CD4-positive, alpha-beta T cell (primary cell): Measurements from ENCODE around the gene PDRG1. TPM values are rescaled to one million over a fixed set of nuclear protein-coding genes. Genes with fewer than 3 reads are reported as not detected.

Source experiments
- ATAC-seq: fragments of 200-7000 bp; cut with Tn5 transposase; one replicate; pipeline ENCODE4 v1.10.0; 2022; ENCODE audit warnings: mild to moderate bottlenecking; ENCODE audit not compliant: poor library complexity
- CTCF ChIA-PET: fragments of 350-600 bp; sonication (Branson Sonifier 250); formaldehyde crosslinking; loops from one replicate; lab custom pipeline; 2021; ENCODE audit warnings: antibody characterized with exemption, inconsistent platforms; lab: Charles Lee
- POLR2A ChIA-PET: fragments of 350-600 bp; sonication (Branson Sonifier 250); formaldehyde crosslinking; loops from one replicate; lab custom pipeline; 2021; ENCODE audit warnings: antibody characterized with exemption, inconsistent platforms; lab: Charles Lee
- DNase-seq, 14 experiments: peaks; one replicate each; pipeline ENCODE4 v3.0.0-alpha.2; 2013 to 2020; ENCODE audit warnings: mixed read lengths in 2 of 14
- H3K27ac ChIP-seq, 2 donors: one replicate each; pipeline versions ENCODE4 v1.5.1 to v1.7.0; 2013; ENCODE audit warnings: low read length in 2 of 2, low read depth in 1 of 2, mild to moderate bottlenecking in 1 of 2
- H3K27me3 ChIP-seq, 2 experiments: 1 replicate in 1 of 2; 2 replicates in 1 of 2; pipeline versions ENCODE4 v1.6.1 to v1.7.0; 2013; ENCODE audit warnings: low read length in 2 of 2, control low read depth in 1 of 2, mild to moderate bottlenecking in 1 of 2, moderate library complexity in 1 of 2; ENCODE audit not compliant: insufficient read depth in 2 of 2, control insufficient read depth in 1 of 2
- H3K36me3 ChIP-seq: one replicate; pipeline ENCODE4 v1.6.1; 2013; ENCODE audit warnings: low read length, control low read depth; ENCODE audit not compliant: insufficient read depth
- H3K4me1 ChIP-seq: one replicate; pipeline ENCODE4 v1.6.1; 2013; ENCODE audit warnings: low read length, control low read depth; ENCODE audit not compliant: insufficient read depth
- H3K4me3 ChIP-seq: one replicate; pipeline ENCODE4 v1.5.1; 2013; ENCODE audit warnings: mild to moderate bottlenecking, low read length, moderate library complexity
- H3K9me3 ChIP-seq, 2 experiments: 1 replicate in 1 of 2; 2 replicates in 1 of 2; pipeline versions ENCODE4 v1.6.1 to v1.7.0; 2013; ENCODE audit warnings: low read length in 2 of 2, mild to moderate bottlenecking in 2 of 2, control low read depth in 1 of 2, moderate library complexity in 1 of 2; ENCODE audit not compliant: control insufficient read depth in 1 of 2, insufficient read depth in 1 of 2
- H3K27ac Mint-ChIP-seq: one replicate; pipeline ENCODE4 v1.8.0; 2020; ENCODE audit warnings: mixed read lengths
- H3K27me3 Mint-ChIP-seq: one replicate; pipeline ENCODE4 v1.8.0; 2021; ENCODE audit warnings: mixed read lengths
- H3K36me3 Mint-ChIP-seq: one replicate; pipeline ENCODE4 v1.8.0; 2021; ENCODE audit warnings: low read depth, mixed read lengths
- H3K4me1 Mint-ChIP-seq: one replicate; pipeline ENCODE4 v1.8.0; 2021; ENCODE audit warnings: low read depth, mixed read lengths
- H3K4me3 Mint-ChIP-seq: one replicate; pipeline ENCODE4 v1.8.0; 2020; ENCODE audit warnings: mild to moderate bottlenecking, mixed read lengths
- H3K9me3 Mint-ChIP-seq: one replicate; pipeline ENCODE4 v1.8.0; 2020; ENCODE audit warnings: mixed read lengths
- CTCF ChIP-seq: fragments of 200-600 bp; IDR thresholded peaks from one replicate; pipeline ENCODE4 v1.8.0; 2022; ENCODE audit warnings: antibody characterized with exemption, mild to moderate bottlenecking
- intact Hi-C, 2 experiments: fragments of 100-400 bp; cut with DNase I in 1 of 2; cut with micrococcal nuclease in 1 of 2; formaldehyde crosslinking; loops; one replicate each; pipeline versions ENCODE4 v1.15.1 to v1.9.0; 2023 to 2025; cut with DNase I, micrococcal nuclease
- total RNA-seq, 174 experiments: library from RNA in 2 of 174; stranded (reverse) in 2 of 174; gene quantifications; one replicate each; pipeline ENCODE4 v1.2.3 and lab custom pipeline; 2021 to 2026

Gene PDRG1
- total RNA-seq, 2 experiments from 2014 or later, result 6.5 to 7.1 TPM

GRCh38 chr20:31963889-31964288 is 12.0 kb upstream of the PDRG1 start:
- Histone ChIP-seq H3K27ac (no peak overlapping the region), H3K4me3 (no peak overlapping the region), H3K36me3 (no peaks in the 10 kb centered on the region), H3K9me3 (peaks cover 0 to 10% of the 10 kb centered on the region in 2 experiments), H3K4me1 (peaks cover 10% of the 10 kb centered on the region), H3K27me3 (peaks cover 16 to 27% of the 10 kb centered on the region in 2 experiments)
- intact Hi-C loops, result no loop called here
- POLR2A ChIA-PET, result no interaction called here
- Mint-ChIP-seq H3K36me3 (no peaks in the 10 kb centered on the region), H3K4me1 (peaks cover 10% of the 10 kb centered on the region), H3K9me3 (no peaks in the 10 kb centered on the region), H3K27ac (no peak overlapping the region), H3K27me3 (peaks cover 77% of the 10 kb centered on the region), H3K4me3 (no peak overlapping the region)
- DNase-seq, result no peak
- CTCF ChIA-PET, result interaction anchor here (0.9 kb wide), 1 partner anchor 12 kb away, joined by 4 read pairs; the partner anchor contains the start of gene PDRG1
- ATAC-seq, result no peak
- TF ChIP-seq CTCF, result no peak

GRCh38 chr20:31962761-31963160 is 10.9 kb upstream of the PDRG1 start:
- intact Hi-C loops, result no loop called here
- Mint-ChIP-seq H3K27ac (no peak overlapping the region), H3K27me3 (peaks cover 76% of the 10 kb centered on the region), H3K9me3 (no peaks in the 10 kb centered on the region), H3K4me1 (peaks cover 5% of the 10 kb centered on the region), H3K36me3 (no peaks in the 10 kb centered on the region), H3K4me3 (no peak overlapping the region)
- peaks cover 0 to 3% of the 10 kb centered on the region in 2 experiments for H3K9me3 ChIP-seq
- DNase-seq, result no peak
- ChIA-PET POLR2A (no interaction called here), CTCF (no interaction called here)
- no peak for ATAC-seq
- no peaks in the 10 kb centered on the region for H3K36me3 ChIP-seq
- peaks cover 2% of the 10 kb centered on the region for H3K4me1 ChIP-seq
- no peak overlapping the region for H3K27ac ChIP-seq
- H3K27me3 ChIP-seq, result peaks cover 13 to 23% of the 10 kb centered on the region in 2 experiments
- no peak overlapping the region for H3K4me3 ChIP-seq
- TF ChIP-seq CTCF, result no peak

- Histone ChIP-seq H3K27me3 (peaks cover 0 to 6% of the 10 kb centered on the region in 2 experiments), H3K27ac (no peak overlapping the region)
Observed at GRCh38 chr20:31956556-31957526, 5.0 kb upstream of the PDRG1 start.

More at GRCh38 chr20:31956556-31957526, 5.0 kb upstream of the PDRG1 start:
- TF ChIP-seq CTCF, result no peak
- peaks cover 58% of the 10 kb centered on the region for H3K27me3 Mint-ChIP-seq
- H3K4me3 ChIP-seq, result no peak overlapping the region
- CTCF ChIA-PET, result interaction anchor here (1.2 kb wide), 1 partner anchor 16 kb away, joined by 3 read pairs; no protein-coding TSS in a partner anchor
- intact Hi-C loops, result loop anchor here in 1 of 2 experiments (10.0 kb wide), 1 partner anchor 1708 kb away; the partner anchor contains the start of genes ACTL10 and C20orf144
- DNase-seq, result no peak
- H3K4me1 ChIP-seq, result peaks cover 4% of the 10 kb centered on the region
- H3K9me3 Mint-ChIP-seq, result no peaks in the 10 kb centered on the region
- H3K27ac Mint-ChIP-seq, result no peak overlapping the region
- no peaks in the 10 kb centered on the region for H3K36me3 ChIP-seq
- peaks cover 5% of the 10 kb centered on the region for H3K4me1 Mint-ChIP-seq
- no peak for ATAC-seq
- POLR2A ChIA-PET, result interaction anchor here (1.2 kb wide), 1 partner anchor 23 kb away, joined by 3 read pairs; no protein-coding TSS in a partner anchor
- peaks cover 2% of the 10 kb centered on the region for H3K36me3 Mint-ChIP-seq
- no peak overlapping the region for H3K4me3 Mint-ChIP-seq
- H3K9me3 ChIP-seq, result no peaks in the 10 kb centered on the region
